Ascending aorta (tissue), 2 donors: ENCODE measurements around the gene USP49. TPM values are rescaled to one million over a fixed set of nuclear protein-coding genes. Genes with fewer than 3 reads are reported as not detected.

Experiments used
- DNase-seq, 2 donors: peaks; one replicate each; pipeline ENCODE4 v3.0.0-alpha.2; 2019; ENCODE audit warnings: low spot score in 2 of 2
- H3K27ac ChIP-seq, 2 donors: fragments of 200-600 bp; sonication (generic); one replicate each; pipeline ENCODE4 v1.5.1; 2016 to 2017; ENCODE audit warnings: mild to moderate bottlenecking in 1 of 2
- H3K27me3 ChIP-seq: fragments of 200-600 bp; sonication (generic); one replicate; pipeline ENCODE4 v1.5.1; 2017
- H3K36me3 ChIP-seq, 2 donors: fragments of 200-600 bp; sonication (generic); one replicate each; pipeline ENCODE4 v1.5.1; 2016
- H3K4me1 ChIP-seq, 2 donors: fragments of 200-600 bp; sonication (generic); one replicate each; pipeline ENCODE4 v1.5.1; 2016 to 2017; ENCODE audit warnings: mild to moderate bottlenecking in 1 of 2
- H3K4me3 ChIP-seq, 2 donors: fragments of 200-600 bp; sonication (generic); one replicate each; pipeline ENCODE4 v1.5.1; 2016 to 2017; ENCODE audit warnings: mild to moderate bottlenecking in 1 of 2
- H3K9me3 ChIP-seq, 2 donors: fragments of 200-600 bp; sonication (generic); one replicate each; pipeline ENCODE4 v1.5.1; 2016
- CTCF ChIP-seq, 3 experiments: fragments of 200-600 bp in 2 of 3; fragments of 450-650 bp in 1 of 3; sonication (generic) in 2 of 3; IDR thresholded peaks; one replicate each; pipeline ENCODE4 v1.5.1; 2016 to 2019; ENCODE audit warnings: antibody characterized with exemption in 3 of 3, mild to moderate bottlenecking in 1 of 3, moderate library complexity in 1 of 3
- intact Hi-C: fragments of 100-400 bp; cut with DNase I; formaldehyde crosslinking; loops from one replicate; pipeline ENCODE4 v1.15.1; 2023
- total RNA-seq: library from RNA; depleted of rRNA; stranded (reverse); fragments of >200 nt; gene quantifications from one replicate; pipeline ENCODE4 v1.1.0, GENCODE V29; 2016

Gene USP49
- total RNA-seq, 1 donor from 2014 or later: 8.7 TPM

- Histone ChIP-seq H3K36me3 (no peaks in the 10 kb centered on the region), H3K4me3 (no peak overlapping the region), H3K9me3 (no peaks in the 10 kb centered on the region), H3K27ac (no peak overlapping the region), H3K27me3 (no peaks in the 10 kb centered on the region), H3K4me1 (no peaks in the 10 kb centered on the region)
- no peak for TF ChIP-seq CTCF (IDR thresholded peaks at IDR 0.05)
- intact Hi-C loops: no loop called here
- DNase-seq: no peak
Measured at GRCh38 chr6:41756354-41756753, 138.8 kb downstream of the USP49 start.

GRCh38 chr6:41755895-41756294 is 139.3 kb downstream of the USP49 start:
- Histone ChIP-seq H3K27ac (no peak overlapping the region), H3K27me3 (no peaks in the 10 kb centered on the region), H3K9me3 (no peaks in the 10 kb centered on the region), H3K36me3 (no peaks in the 10 kb centered on the region), H3K4me1 (no peaks in the 10 kb centered on the region), H3K4me3 (no peak overlapping the region)
- no peak for DNase-seq
- TF ChIP-seq CTCF (IDR thresholded peaks at IDR 0.05): no peak
- intact Hi-C loops: no loop called here

- H3K4me3 ChIP-seq: no peak overlapping the region
- H3K9me3 ChIP-seq: no peaks in the 10 kb centered on the region
- no peaks in the 10 kb centered on the region for H3K27me3 ChIP-seq
- H3K27ac ChIP-seq: no peak overlapping the region
- no peak for TF ChIP-seq CTCF (IDR thresholded peaks at IDR 0.05)
- no peaks in the 10 kb centered on the region for H3K4me1 ChIP-seq
- DNase-seq: no peak
- no peaks in the 10 kb centered on the region for H3K36me3 ChIP-seq
- intact Hi-C loops: no loop called here
Measured at GRCh38 chr6:41750374-41750773, 144.8 kb downstream of the USP49 start.

GRCh38 chr6:41748542-41748941 is 146.6 kb downstream of the USP49 start:
- TF ChIP-seq CTCF (IDR thresholded peaks at IDR 0.05): no peak
- Histone ChIP-seq H3K4me3 (no peak overlapping the region), H3K4me1 (no peaks in the 10 kb centered on the region), H3K9me3 (no peaks in the 10 kb centered on the region), H3K27ac (no peak overlapping the region), H3K27me3 (no peaks in the 10 kb centered on the region), H3K36me3 (no peaks in the 10 kb centered on the region)
- intact Hi-C loops: no loop called here
- no peak for DNase-seq

- H3K9me3 ChIP-seq: no peaks in the 10 kb centered on the region
- intact Hi-C loops: no loop called here
- no peak overlapping the region for H3K4me3 ChIP-seq
- TF ChIP-seq CTCF (IDR thresholded peaks at IDR 0.05): no peak
- H3K27ac ChIP-seq: no peak overlapping the region
- H3K36me3 ChIP-seq: no peaks in the 10 kb centered on the region
- DNase-seq: no peak
- H3K4me1 ChIP-seq: no peaks in the 10 kb centered on the region
- no peaks in the 10 kb centered on the region for H3K27me3 ChIP-seq
Measured at GRCh38 chr6:41748102-41748477, 147.1 kb downstream of the USP49 start.
